DND-41 (cell line): ENCODE results near the gene OR4D11.

ENCODE experiments used
- ATAC-seq: fragments of 200-7000 bp; cut with Tn5 transposase; 3 replicates; pipeline ENCODE4 v1.9.1; 2021; ENCODE audit warnings: low read depth; ENCODE audit not compliant: insufficient read depth
- DNase-seq: peaks from one replicate; pipeline ENCODE4 v3.0.0-alpha.2; 2020
- H2AFZ ChIP-seq: 2 replicates; pipeline ENCODE4 v1.6.0; 2012; ENCODE audit warnings: low read depth, low read length
- H3K27ac ChIP-seq: 2 replicates; pipeline ENCODE4 v1.5.1; 2012; ENCODE audit warnings: low read length, inconsistent platforms
- H3K27me3 ChIP-seq: fragments of 200-600 bp; sonication (generic); 2 replicates; pipeline ENCODE4 v1.6.0; 2012; ENCODE audit warnings: low read length, mild to moderate bottlenecking, inconsistent platforms; ENCODE audit not compliant: insufficient read depth, poor library complexity
- H3K36me3 ChIP-seq: 2 replicates; pipeline ENCODE4 v1.5.1; 2012; ENCODE audit warnings: low read length, inconsistent platforms; ENCODE audit not compliant: insufficient read depth
- H3K4me1 ChIP-seq: 2 replicates; pipeline ENCODE4 v1.5.1; 2012; ENCODE audit warnings: mild to moderate bottlenecking, low read length; ENCODE audit not compliant: insufficient read depth
- H3K4me2 ChIP-seq: 2 replicates; pipeline ENCODE4 v1.6.0; 2012; ENCODE audit warnings: mild to moderate bottlenecking, moderate library complexity, low read length, inconsistent platforms; ENCODE audit not compliant: insufficient read depth
- H3K4me3 ChIP-seq, 2 experiments: fragments of 200-600 bp in 1 of 2; shearing (Covaris generic) in 1 of 2; 2 replicates each; pipeline ENCODE4 v1.5.1; 2012 to 2016; ENCODE audit warnings: inconsistent platforms in 2 of 2, low read length in 2 of 2, mild to moderate bottlenecking in 2 of 2, low read depth in 1 of 2, moderate library complexity in 1 of 2
- H3K79me2 ChIP-seq: 2 replicates; pipeline ENCODE4 v1.6.0; 2012; ENCODE audit warnings: low read length, inconsistent platforms; ENCODE audit not compliant: insufficient read depth
- H3K9ac ChIP-seq: 2 replicates; pipeline ENCODE4 v1.6.0; 2012; ENCODE audit warnings: low read depth, mild to moderate bottlenecking, inconsistent platforms, low read length, moderate library complexity
- H3K9me3 ChIP-seq: 2 replicates; pipeline ENCODE4 v1.5.1; 2012; ENCODE audit warnings: low read length, moderate library complexity, mild to moderate bottlenecking, inconsistent platforms; ENCODE audit not compliant: insufficient read depth, severe bottlenecking
- H4K20me1 ChIP-seq: 2 replicates; pipeline ENCODE4 v1.6.0; 2012; ENCODE audit warnings: low read length; ENCODE audit not compliant: insufficient read depth
- EZH2 ChIP-seq: IDR thresholded peaks from 3 replicates; pipeline ENCODE4 v1.6.1; 2012; ENCODE audit warnings: borderline replicate concordance, low read depth, mild to moderate bottlenecking, moderate library complexity, low read length, inconsistent platforms; ENCODE audit not compliant: severe bottlenecking
- TF ChIP-seq, protein P1 (sequence below): IDR thresholded peaks from 2 replicates; pipeline ENCODE4 v1.5.1; 2012; ENCODE audit warnings: borderline replicate concordance, low read length, moderate library complexity, mild to moderate bottlenecking; ENCODE audit not compliant: poor library complexity, severe bottlenecking; ENCODE audit errors: extremely low read depth

OR4D11 gene

DNA sequence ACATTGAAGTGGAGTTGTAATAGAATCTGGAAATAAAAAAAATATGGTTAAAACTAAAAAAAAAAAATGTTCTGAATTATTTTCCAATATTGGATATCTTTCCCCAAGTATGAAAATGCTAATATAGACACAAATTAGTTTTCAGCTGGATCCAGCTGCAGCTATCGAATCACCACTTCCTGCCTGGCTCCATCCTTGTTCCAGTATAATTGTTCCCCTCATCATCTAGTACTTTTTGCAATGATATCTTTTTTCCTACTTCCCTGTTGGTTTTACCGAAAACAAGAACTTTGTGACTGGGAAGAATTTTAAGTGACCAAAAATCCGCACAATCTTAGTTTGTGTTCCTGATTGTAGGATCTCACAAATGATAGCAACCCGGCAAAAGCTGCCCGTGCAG, 17.4 kb downstream of the OR4D11 start:
- Histone ChIP-seq H3K79me2 (no peaks in the 10 kb centered on the region), H3K9ac (no peak overlapping the region), H3K36me3 (no peaks in the 10 kb centered on the region), H3K4me1 (no peaks in the 10 kb centered on the region), H3K4me2 (no peak overlapping the region), H4K20me1 (no peaks in the 10 kb centered on the region), H3K27ac (no peak overlapping the region), H2AFZ (no peak overlapping the region), H3K27me3 (peaks cover 9% of the 10 kb centered on the region), H3K9me3 (no peaks in the 10 kb centered on the region), H3K4me3 (no peak overlapping the region)
- no peak for ATAC-seq
- TF ChIP-seq, protein P1, sequence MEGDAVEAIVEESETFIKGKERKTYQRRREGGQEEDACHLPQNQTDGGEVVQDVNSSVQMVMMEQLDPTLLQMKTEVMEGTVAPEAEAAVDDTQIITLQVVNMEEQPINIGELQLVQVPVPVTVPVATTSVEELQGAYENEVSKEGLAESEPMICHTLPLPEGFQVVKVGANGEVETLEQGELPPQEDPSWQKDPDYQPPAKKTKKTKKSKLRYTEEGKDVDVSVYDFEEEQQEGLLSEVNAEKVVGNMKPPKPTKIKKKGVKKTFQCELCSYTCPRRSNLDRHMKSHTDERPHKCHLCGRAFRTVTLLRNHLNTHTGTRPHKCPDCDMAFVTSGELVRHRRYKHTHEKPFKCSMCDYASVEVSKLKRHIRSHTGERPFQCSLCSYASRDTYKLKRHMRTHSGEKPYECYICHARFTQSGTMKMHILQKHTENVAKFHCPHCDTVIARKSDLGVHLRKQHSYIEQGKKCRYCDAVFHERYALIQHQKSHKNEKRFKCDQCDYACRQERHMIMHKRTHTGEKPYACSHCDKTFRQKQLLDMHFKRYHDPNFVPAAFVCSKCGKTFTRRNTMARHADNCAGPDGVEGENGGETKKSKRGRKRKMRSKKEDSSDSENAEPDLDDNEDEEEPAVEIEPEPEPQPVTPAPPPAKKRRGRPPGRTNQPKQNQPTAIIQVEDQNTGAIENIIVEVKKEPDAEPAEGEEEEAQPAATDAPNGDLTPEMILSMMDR: no peak
- no peak for TF ChIP-seq EZH2
- no peak for DNase-seq

- H3K36me3 ChIP-seq: no peaks in the 10 kb centered on the region
- H3K4me1 ChIP-seq: no peaks in the 10 kb centered on the region
- no peak for ATAC-seq
- peaks cover 11% of the 10 kb centered on the region for H3K27me3 ChIP-seq
- no peaks in the 10 kb centered on the region for H3K9me3 ChIP-seq
- no peak overlapping the region for H3K4me3 ChIP-seq
- no peak for DNase-seq
- no peak for TF ChIP-seq EZH2
- no peaks in the 10 kb centered on the region for H3K79me2 ChIP-seq
- no peaks in the 10 kb centered on the region for H4K20me1 ChIP-seq
- H3K9ac ChIP-seq: no peak overlapping the region
- no peak overlapping the region for H3K27ac ChIP-seq
- H2AFZ ChIP-seq: no peak overlapping the region
- H3K4me2 ChIP-seq: no peak overlapping the region
Measured at GRCh38 chr11:59523541-59523940, 20.2 kb downstream of the OR4D11 start.

DNA sequence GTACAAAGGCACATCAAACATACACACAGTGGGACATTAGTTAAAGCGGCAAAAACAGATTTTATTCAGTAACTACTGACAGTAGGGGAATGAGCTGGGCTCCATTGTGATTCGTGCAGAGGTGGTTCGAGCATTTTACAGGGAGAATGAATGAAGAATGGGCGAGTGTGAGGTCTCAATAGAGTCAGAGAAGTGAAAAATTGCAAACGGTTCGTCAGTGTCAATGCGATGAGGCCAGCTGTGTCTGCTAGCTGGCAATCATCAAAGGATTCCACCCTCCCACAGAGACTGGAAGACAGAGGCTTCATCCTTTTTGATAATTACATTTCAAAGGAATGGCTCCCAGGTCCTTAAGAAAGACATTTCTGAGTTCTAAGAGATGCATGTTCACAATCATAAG, 25.3 kb downstream of the OR4D11 start:
- Histone ChIP-seq H3K27me3 (peaks cover 12% of the 10 kb centered on the region), H4K20me1 (no peaks in the 10 kb centered on the region), H3K4me2 (no peak overlapping the region), H2AFZ (no peak overlapping the region), H3K4me1 (no peaks in the 10 kb centered on the region), H3K9ac (no peak overlapping the region), H3K27ac (no peak overlapping the region), H3K9me3 (no peaks in the 10 kb centered on the region), H3K4me3 (no peak overlapping the region), H3K36me3 (no peaks in the 10 kb centered on the region), H3K79me2 (no peaks in the 10 kb centered on the region)
- TF ChIP-seq, protein P1: no peak
- no peak for TF ChIP-seq EZH2
- ATAC-seq: no peak
- no peak for DNase-seq

GRCh38 chr11:59532620-59533019, 29.2 kb downstream of the OR4D11 start:
- Histone ChIP-seq H3K4me3 (no peak overlapping the region), H3K27me3 (peaks cover 3% of the 10 kb centered on the region), H2AFZ (no peak overlapping the region), H3K9me3 (no peaks in the 10 kb centered on the region), H3K9ac (no peak overlapping the region), H3K27ac (no peak overlapping the region), H3K36me3 (no peaks in the 10 kb centered on the region), H3K4me1 (peaks cover 9% of the 10 kb centered on the region), H3K4me2 (no peak overlapping the region), H3K79me2 (no peaks in the 10 kb centered on the region), H4K20me1 (no peaks in the 10 kb centered on the region)
- no peak for TF ChIP-seq EZH2
- TF ChIP-seq, protein P1: no peak
- ATAC-seq (no peak), DNase-seq (no peak)
